Endothelial cell of umbilical vein (primary cell): ENCODE measurements around the gene RACGAP1. TPM values are rescaled to one million over a fixed set of nuclear protein-coding genes. Genes with fewer than 3 reads are reported as not detected.

Experiments
- BruUV-seq: library from RNA; stranded (reverse); fragments of 400-500 nt; replicated peaks from 2 replicates; lab custom pipeline; 2021; lab: Mats Ljungman, UMichigan
- CTCF ChIA-PET: fragments of 300-600, 350-600 bp; sonication (Branson Sonifier 250); formaldehyde crosslinking; loops from one replicate; lab custom pipeline; 2021; ENCODE audit warnings: antibody characterized with exemption, inconsistent platforms; lab: Charles Lee
- POLR2A ChIA-PET: fragments of 300-600, 350-600 bp; sonication (Branson Sonifier 250); formaldehyde crosslinking; loops from one replicate; lab custom pipeline; 2021; ENCODE audit warnings: antibody characterized with exemption, inconsistent platforms; lab: Charles Lee
- DNase-seq: peaks from one replicate; pipeline ENCODE4 v3.0.0-alpha.2; 2011; ENCODE audit warnings: low read depth, low spot score
- FAIRE-seq: peaks from 2 replicates; lab custom pipeline; 2011; peaks lifted over from hg19 to GRCh38; lab: Jason Lieb, UNC
- H2AFZ ChIP-seq: 2 replicates; pipeline ENCODE4 v1.6.0; 2012; ENCODE audit warnings: low read depth, low read length, control low read depth, inconsistent platforms
- H3K27ac ChIP-seq: 2 replicates; pipeline ENCODE4 v1.5.1; 2011; ENCODE audit warnings: low read depth, mild to moderate bottlenecking, control low read depth, low read length, moderate library complexity; ENCODE audit not compliant: insufficient read depth
- H3K27me3 ChIP-seq, 2 experiments: 2 replicates each; pipeline versions ENCODE4 v1.6.0 to v1.6.1; 2011; ENCODE audit warnings: low read length in 2 of 2, mixed read lengths in 1 of 2; ENCODE audit not compliant: control insufficient read depth in 2 of 2, insufficient read depth in 2 of 2
- H3K36me3 ChIP-seq, 2 experiments: 2 replicates in 1 of 2; 3 replicates in 1 of 2; pipeline ENCODE4 v1.5.1; 2011; ENCODE audit warnings: low read length in 2 of 2, mild to moderate bottlenecking in 1 of 2, moderate library complexity in 1 of 2; ENCODE audit not compliant: control insufficient read depth in 2 of 2, insufficient read depth in 2 of 2; ENCODE audit errors: extremely low read depth in 1 of 2
- H3K4me1 ChIP-seq: 3 replicates; pipeline ENCODE4 v1.5.1; 2011; ENCODE audit warnings: mild to moderate bottlenecking, low read length; ENCODE audit not compliant: control insufficient read depth, insufficient read depth; ENCODE audit errors: extremely low read depth
- H3K4me2 ChIP-seq: 2 replicates; pipeline ENCODE4 v1.6.1; 2011; ENCODE audit warnings: low read length, control low read depth, mixed read lengths; ENCODE audit not compliant: insufficient read depth
- H3K4me3 ChIP-seq, 3 experiments: fragments of 200-600 bp in 1 of 3; sonication (generic), shearing (Covaris generic) in 1 of 3; replicated peaks in 1 of 3; 2 replicates each; pipeline ENCODE4 v1.5.1; 2011 to 2016; ENCODE audit warnings: control low read depth in 3 of 3, low read length in 3 of 3, mild to moderate bottlenecking in 2 of 3, inconsistent platforms in 1 of 3, low read depth in 1 of 3, moderate library complexity in 1 of 3; ENCODE audit not compliant: insufficient read depth in 1 of 3
- H3K79me2 ChIP-seq: 2 replicates; pipeline ENCODE4 v1.6.0; 2012; ENCODE audit warnings: low read length, inconsistent platforms; ENCODE audit not compliant: control insufficient read depth, insufficient read depth
- H3K9ac ChIP-seq: replicated peaks from 2 replicates; pipeline ENCODE3; 2011; ENCODE audit warnings: low read length, control low read depth; ENCODE audit not compliant: insufficient read depth; ENCODE audit errors: extremely low read depth
- H3K9me1 ChIP-seq: replicated peaks from 3 replicates; pipeline ENCODE4 v1.6.0; 2011; ENCODE audit warnings: mild to moderate bottlenecking, low read length; ENCODE audit not compliant: control insufficient read depth, insufficient read depth; ENCODE audit errors: extremely low read depth
- H3K9me3 ChIP-seq: replicated peaks from 2 replicates; pipeline ENCODE4 v1.5.1; 2012; ENCODE audit warnings: low read length, inconsistent platforms; ENCODE audit not compliant: control insufficient read depth, insufficient read depth
- H4K20me1 ChIP-seq: replicated peaks from 2 replicates; pipeline ENCODE3; 2011; ENCODE audit warnings: mild to moderate bottlenecking, low read length; ENCODE audit not compliant: control insufficient read depth, insufficient read depth; ENCODE audit errors: extremely low read depth
- EZH2 ChIP-seq: IDR thresholded peaks from 2 replicates; pipeline ENCODE4 v1.6.1; 2012; ENCODE audit warnings: borderline replicate concordance, low read depth, mild to moderate bottlenecking, moderate library complexity, low read length, inconsistent platforms; ENCODE audit not compliant: severe bottlenecking
- FOS ChIP-seq: IDR thresholded peaks from 2 replicates; pipeline ENCODE4 v1.6.1; 2011; ENCODE audit warnings: mild to moderate bottlenecking, low read length, moderate library complexity, borderline replicate concordance; ENCODE audit not compliant: insufficient read depth
- GATA2 ChIP-seq: IDR thresholded peaks from 2 replicates; pipeline ENCODE4 v1.7.0; 2011; ENCODE audit warnings: low read depth, mild to moderate bottlenecking, moderate library complexity, mixed read lengths, low read length; ENCODE audit not compliant: insufficient read length, insufficient read depth
- JUN ChIP-seq: IDR thresholded peaks from 2 replicates; pipeline ENCODE4 v1.6.1; 2011; ENCODE audit warnings: borderline replicate concordance, low read depth; ENCODE audit not compliant: insufficient read length, insufficient read depth
- MYC ChIP-seq: IDR thresholded peaks from one replicate; pipeline ENCODE4 v1.6.1; 2011; ENCODE audit warnings: mild to moderate bottlenecking, low read depth, low read length
- POLR2A ChIP-seq: IDR thresholded peaks from 2 replicates; pipeline ENCODE4 v1.6.1; 2012; ENCODE audit warnings: low read depth, mild to moderate bottlenecking, control low read depth, low read length
- POLR2AphosphoS5 ChIP-seq: IDR thresholded peaks from 2 replicates; pipeline ENCODE4 v1.6.1; 2012; ENCODE audit warnings: low read depth, mild to moderate bottlenecking, control low read depth, low read length, moderate library complexity; ENCODE audit not compliant: insufficient read depth
- dilution Hi-C: fragments of 300-500 bp; cut with MboI; formaldehyde crosslinking; loops from one replicate; pipeline ENCODE4 v1.15.0; 2019; ENCODE audit warnings: low sequenced_read_pairs; ENCODE audit not compliant: extremely low pct_ligation_motif_present
- intact Hi-C: fragments of 100-400 bp; cut with micrococcal nuclease; formaldehyde crosslinking; loops from one replicate; pipeline ENCODE4 v1.10.0; 2022
- polyA plus RNA-seq, 4 experiments: library from polyadenylated mRNA; depleted of rRNA in 3 of 4; stranded (reverse) in 3 of 4; unstranded in 1 of 4; fragments of >200 nt; gene quantifications; 2 replicates each; pipeline versions ENCODE4 v1.2.1 to v1.2.3, GENCODE V29; 2011 to 2012; ENCODE audit warnings: missing spikeins in 1 of 4
- total RNA-seq: library from RNA; stranded (reverse); gene quantifications from 2 replicates; pipeline ENCODE4 v1.2.3, GENCODE V29; 2021
- TF ChIP-seq, protein P1 (sequence below), 2 donors: IDR thresholded peaks; 1 replicate in 1 of 2; 2 replicates in 1 of 2; pipeline ENCODE4 v1.5.1; 2011; ENCODE audit warnings: low read length in 2 of 2, mild to moderate bottlenecking in 2 of 2, moderate library complexity in 2 of 2, control low read depth in 1 of 2, inconsistent platforms in 1 of 2, low read depth in 1 of 2; ENCODE audit not compliant: insufficient read depth in 1 of 2; ENCODE audit errors: extremely low read depth in 1 of 2
- TF ChIP-seq, protein P2 (sequence below): IDR thresholded peaks from 2 replicates; pipeline ENCODE4 v1.6.1; 2011; ENCODE audit not compliant: insufficient read depth, insufficient read length

RACGAP1 gene
- total and polyA plus RNA-seq, 2 donors (not counting 3 experiments of a cell fraction or from before 2014, with no cell fraction given), result 16.5 to 56.3 TPM

DNA sequence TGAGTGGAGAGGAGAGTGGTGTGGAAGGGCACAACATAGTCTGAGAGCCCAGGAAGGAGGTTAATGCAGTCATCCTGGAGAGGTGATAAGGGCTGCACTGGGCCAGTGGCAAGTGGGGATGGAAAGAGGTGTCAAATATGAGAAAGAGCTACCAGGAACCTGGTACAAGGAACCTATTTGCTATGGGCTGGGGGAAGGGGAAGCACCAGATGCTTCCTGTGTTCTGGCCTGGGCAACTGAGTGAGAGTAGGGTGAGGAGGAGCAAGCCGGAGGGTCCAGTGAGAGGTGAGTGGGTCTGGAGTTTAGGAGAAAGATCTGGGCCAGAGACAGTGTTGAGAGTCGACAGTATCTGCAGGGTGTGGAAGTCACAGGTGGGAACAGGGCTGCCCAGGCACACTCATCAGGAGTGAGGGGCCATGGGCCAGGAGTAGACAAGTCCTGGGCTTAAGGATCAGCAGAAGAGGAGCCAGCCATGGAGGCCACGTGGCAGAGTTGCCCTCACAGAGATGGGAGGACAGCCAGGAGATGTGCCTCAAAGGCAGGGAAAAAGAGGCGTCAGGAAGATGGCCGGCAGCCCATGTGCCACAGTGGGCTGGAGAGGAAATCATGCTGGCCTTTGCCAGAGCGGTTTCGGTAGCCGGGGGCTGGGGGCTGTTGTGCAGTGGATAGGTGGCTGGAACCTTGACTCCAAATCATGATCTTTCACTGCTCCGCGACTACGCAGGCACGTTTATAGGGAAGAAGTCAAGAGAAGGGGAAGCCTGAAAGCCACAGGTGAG, 55.5 kb downstream of the RACGAP1 start:
- Histone ChIP-seq H3K27ac (no peak overlapping the region), H4K20me1 (no peaks in the 10 kb centered on the region), H2AFZ (no peak overlapping the region), H3K9me1 (no peaks in the 10 kb centered on the region), H3K4me3 (no peak overlapping the region), H3K36me3 (no peaks in the 10 kb centered on the region), H3K9ac (no peak overlapping the region), H3K27me3 (peaks cover 16 to 18% of the 10 kb centered on the region in 2 experiments), H3K4me1 (peaks cover 4% of the 10 kb centered on the region), H3K9me3 (no peaks in the 10 kb centered on the region), H3K4me2 (no peak overlapping the region), H3K79me2 (no peaks in the 10 kb centered on the region)
- ChIA-PET POLR2A (interaction anchor here (0.5 kb wide), 1 partner anchor 156 kb away, joined by 4 read pairs; no protein-coding TSS in a partner anchor), CTCF (interaction anchor here (1.2 to 11.4 kb wide), 8 partner anchors 11 to 115 kb away, joined by 4 to 317 read pairs (median 82); partner anchors contain the start of genes ASIC1 and SMARCD1)
- dilution Hi-C loops, result loop anchor here (25.0 kb wide), 1 partner anchor 92 kb away; the partner anchor contains the start of gene ASIC1
- FAIRE-seq (no peak), DNase-seq (no peak)
- no TSS peak for BruUV-seq
- TF ChIP-seq EZH2 (no peak), MYC (no peak), JUN (no peak), POLR2A (no peak), GATA2 (no peak), FOS (no peak), POLR2AphosphoS5 (no peak)
- TF ChIP-seq, protein P1, sequence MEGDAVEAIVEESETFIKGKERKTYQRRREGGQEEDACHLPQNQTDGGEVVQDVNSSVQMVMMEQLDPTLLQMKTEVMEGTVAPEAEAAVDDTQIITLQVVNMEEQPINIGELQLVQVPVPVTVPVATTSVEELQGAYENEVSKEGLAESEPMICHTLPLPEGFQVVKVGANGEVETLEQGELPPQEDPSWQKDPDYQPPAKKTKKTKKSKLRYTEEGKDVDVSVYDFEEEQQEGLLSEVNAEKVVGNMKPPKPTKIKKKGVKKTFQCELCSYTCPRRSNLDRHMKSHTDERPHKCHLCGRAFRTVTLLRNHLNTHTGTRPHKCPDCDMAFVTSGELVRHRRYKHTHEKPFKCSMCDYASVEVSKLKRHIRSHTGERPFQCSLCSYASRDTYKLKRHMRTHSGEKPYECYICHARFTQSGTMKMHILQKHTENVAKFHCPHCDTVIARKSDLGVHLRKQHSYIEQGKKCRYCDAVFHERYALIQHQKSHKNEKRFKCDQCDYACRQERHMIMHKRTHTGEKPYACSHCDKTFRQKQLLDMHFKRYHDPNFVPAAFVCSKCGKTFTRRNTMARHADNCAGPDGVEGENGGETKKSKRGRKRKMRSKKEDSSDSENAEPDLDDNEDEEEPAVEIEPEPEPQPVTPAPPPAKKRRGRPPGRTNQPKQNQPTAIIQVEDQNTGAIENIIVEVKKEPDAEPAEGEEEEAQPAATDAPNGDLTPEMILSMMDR (IDR thresholded peaks at IDR 0.05; ENCODE audit: extremely low read depth in 1 of 2, insufficient read depth in 1 of 2, low read depth in 1 of 2, low read length in 2 of 2), result no peak
- TF ChIP-seq, protein P2, sequence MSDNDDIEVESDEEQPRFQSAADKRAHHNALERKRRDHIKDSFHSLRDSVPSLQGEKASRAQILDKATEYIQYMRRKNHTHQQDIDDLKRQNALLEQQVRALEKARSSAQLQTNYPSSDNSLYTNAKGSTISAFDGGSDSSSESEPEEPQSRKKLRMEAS, result no peak
- intact Hi-C loops, result loop anchor here (5.0 kb wide), 1 partner anchor 207 kb away; no protein-coding TSS in a partner anchor
